Neural progenitor cell (in vitro differentiated cells): ENCODE data around the gene SEC63. TPM values are rescaled to one million over a fixed set of nuclear protein-coding genes. Genes with fewer than 3 reads are reported as not detected.
"Not testable (repeated sequence)": the region's sequence is repeated elsewhere in the genome, so short reads cannot be mapped to it uniquely, and the experiment has no call there.

Experiments
- DNase-seq: peaks from one replicate; pipeline ENCODE4 v3.0.0-alpha.2; 2016; ENCODE audit warnings: low spot score
- H2AFZ ChIP-seq: fragments of 200-600 bp; sonication (generic); replicated peaks from 2 replicates; pipeline ENCODE4 v1.6.1; 2016; ENCODE audit warnings: antibody characterized with exemption
- H3F3A ChIP-seq: fragments of 200-600 bp; sonication (generic); 2 replicates; pipeline ENCODE4 v1.6.1; 2016; ENCODE audit warnings: antibody characterized with exemption, low read depth
- H3K27ac ChIP-seq: fragments of 200-600 bp; sonication (generic); 2 replicates; pipeline ENCODE4 v1.5.1; 2016; ENCODE audit warnings: mild to moderate bottlenecking
- H3K27me3 ChIP-seq: fragments of 200-600 bp; sonication (generic); 2 replicates; pipeline ENCODE4 v1.6.1; 2016; ENCODE audit warnings: mild to moderate bottlenecking, moderate library complexity
- H3K36me3 ChIP-seq: fragments of 200-600 bp; sonication (generic); 2 replicates; pipeline ENCODE4 v1.5.1; 2016
- H3K4me1 ChIP-seq: fragments of 200-600 bp; sonication (generic); 2 replicates; pipeline ENCODE4 v1.6.1; 2016; ENCODE audit warnings: mixed run types
- H3K4me2 ChIP-seq: fragments of 200-600 bp; sonication (generic); 2 replicates; pipeline ENCODE4 v1.6.1; 2016
- H3K4me3 ChIP-seq: fragments of 200-600 bp; sonication (generic); 2 replicates; pipeline ENCODE4 v1.5.1; 2016
- H3K79me2 ChIP-seq: fragments of 200-600 bp; sonication (generic); 2 replicates; pipeline ENCODE4 v1.6.1; 2016; ENCODE audit warnings: low read depth
- H3K9ac ChIP-seq: fragments of 200-600 bp; sonication (generic); 2 replicates; pipeline ENCODE4 v1.6.1; 2016
- H3K9me3 ChIP-seq: fragments of 200-600 bp; sonication (generic); 2 replicates; pipeline ENCODE4 v1.5.1; 2016; ENCODE audit warnings: low read depth
- H4K20me1 ChIP-seq: fragments of 200-600 bp; sonication (generic); 2 replicates; pipeline ENCODE4 v1.6.1; 2016; ENCODE audit warnings: low read depth
- H3K27ac Mint-ChIP-seq: 3 replicates; pipeline ENCODE4 v1.8.0; 2021; ENCODE audit warnings: mixed read lengths
- H3K27me3 Mint-ChIP-seq: 2 replicates; pipeline ENCODE4 v1.8.0; 2022; ENCODE audit warnings: low read depth, mild to moderate bottlenecking, inconsistent platforms, moderate library complexity, mixed read lengths; ENCODE audit not compliant: insufficient read depth
- H3K36me3 Mint-ChIP-seq: 3 replicates; pipeline ENCODE4 v1.8.0; 2021; ENCODE audit warnings: mixed read lengths
- H3K4me1 Mint-ChIP-seq: 3 replicates; pipeline ENCODE4 v1.8.0; 2021; ENCODE audit warnings: mixed read lengths
- H3K4me3 Mint-ChIP-seq: 3 replicates; pipeline ENCODE4 v1.8.0; 2021; ENCODE audit warnings: mild to moderate bottlenecking, moderate library complexity, mixed read lengths
- H3K9me3 Mint-ChIP-seq: 3 replicates; pipeline ENCODE4 v1.8.0; 2020; ENCODE audit warnings: mixed read lengths
- EZH2 ChIP-seq: fragments of 200-600 bp; sonication (generic); IDR thresholded peaks from 2 replicates; pipeline ENCODE4 v1.6.1; 2017; ENCODE audit warnings: antibody characterized with exemption, mild to moderate bottlenecking, moderate library complexity
- EZH2phosphoT487 ChIP-seq: fragments of 200-600 bp; sonication (generic); IDR thresholded peaks from 2 replicates; pipeline ENCODE4 v1.6.1; 2017; ENCODE audit warnings: antibody characterized with exemption
- total RNA-seq: library from RNA; depleted of rRNA; stranded (reverse); fragments of >200 nt; gene quantifications from 2 replicates; pipeline ENCODE4 v1.2.3, GENCODE V29; 2015; ENCODE audit warnings: low replicate concordance
- TF ChIP-seq, protein P1 (sequence below): fragments of 200-600 bp; sonication (generic); IDR thresholded peaks from 2 replicates; pipeline ENCODE4 v1.5.1; 2017; ENCODE audit warnings: antibody characterized with exemption, mild to moderate bottlenecking

The SEC63 gene
- total RNA-seq, 1 donor from 2014 or later = 20.7 TPM

GRCh38 chr6:108002365-108003221, 44.6 kb upstream of the SEC63 start:
- Mint-ChIP-seq H3K9me3 (peaks cover 5% of the 10 kb centered on the region), H3K4me3 (peak overlapping the region; percentile 13)
- no peak overlapping the region for H3K27ac ChIP-seq

GRCh38 chr6:108001696-108002231, 43.8 kb upstream of the SEC63 start:
- Histone ChIP-seq H2AFZ (no peak overlapping the region), H3K4me3 (no peak overlapping the region), H3K27me3 (no peaks in the 10 kb centered on the region), H3F3A (no peaks in the 10 kb centered on the region), H3K27ac (no peak overlapping the region), H3K9me3 (no peaks in the 10 kb centered on the region), H3K79me2 (no peaks in the 10 kb centered on the region), H3K36me3 (no peaks in the 10 kb centered on the region), H4K20me1 (no peaks in the 10 kb centered on the region), H3K4me2 (no peak overlapping the region), H3K9ac (no peak overlapping the region), H3K4me1 (peaks cover 6% of the 10 kb centered on the region)
- no peak overlapping the region for H3K4me3 Mint-ChIP-seq
- DNase-seq = no peak
- TF ChIP-seq, protein P1, sequence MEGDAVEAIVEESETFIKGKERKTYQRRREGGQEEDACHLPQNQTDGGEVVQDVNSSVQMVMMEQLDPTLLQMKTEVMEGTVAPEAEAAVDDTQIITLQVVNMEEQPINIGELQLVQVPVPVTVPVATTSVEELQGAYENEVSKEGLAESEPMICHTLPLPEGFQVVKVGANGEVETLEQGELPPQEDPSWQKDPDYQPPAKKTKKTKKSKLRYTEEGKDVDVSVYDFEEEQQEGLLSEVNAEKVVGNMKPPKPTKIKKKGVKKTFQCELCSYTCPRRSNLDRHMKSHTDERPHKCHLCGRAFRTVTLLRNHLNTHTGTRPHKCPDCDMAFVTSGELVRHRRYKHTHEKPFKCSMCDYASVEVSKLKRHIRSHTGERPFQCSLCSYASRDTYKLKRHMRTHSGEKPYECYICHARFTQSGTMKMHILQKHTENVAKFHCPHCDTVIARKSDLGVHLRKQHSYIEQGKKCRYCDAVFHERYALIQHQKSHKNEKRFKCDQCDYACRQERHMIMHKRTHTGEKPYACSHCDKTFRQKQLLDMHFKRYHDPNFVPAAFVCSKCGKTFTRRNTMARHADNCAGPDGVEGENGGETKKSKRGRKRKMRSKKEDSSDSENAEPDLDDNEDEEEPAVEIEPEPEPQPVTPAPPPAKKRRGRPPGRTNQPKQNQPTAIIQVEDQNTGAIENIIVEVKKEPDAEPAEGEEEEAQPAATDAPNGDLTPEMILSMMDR = no peak
- TF ChIP-seq EZH2 (no peak), EZH2phosphoT487 (no peak)
- no peak overlapping the region for H3K27ac Mint-ChIP-seq
- H3K4me1 Mint-ChIP-seq = peaks cover 24% of the 10 kb centered on the region
- H3K9me3 Mint-ChIP-seq = no peaks in the 10 kb centered on the region
- H3K36me3 Mint-ChIP-seq = no peaks in the 10 kb centered on the region
- H3K27me3 Mint-ChIP-seq = peaks cover 3% of the 10 kb centered on the region

More at GRCh38 chr6:108002365-108003221, 44.6 kb upstream of the SEC63 start:
- Histone ChIP-seq H3K36me3 (no peaks in the 10 kb centered on the region), H3K4me3 (no peak overlapping the region), H4K20me1 (no peaks in the 10 kb centered on the region), H3K9ac (no peak overlapping the region), H2AFZ (no peak overlapping the region), H3F3A (no peaks in the 10 kb centered on the region), H3K4me1 (peaks cover 6% of the 10 kb centered on the region), H3K9me3 (no peaks in the 10 kb centered on the region), H3K79me2 (no peaks in the 10 kb centered on the region), H3K27me3 (no peaks in the 10 kb centered on the region), H3K4me2 (peak overlapping the region; percentile 24)
- H3K4me1 Mint-ChIP-seq = peaks cover 24% of the 10 kb centered on the region
- peak; percentile 12 for DNase-seq
- TF ChIP-seq EZH2phosphoT487 = no peak
- TF ChIP-seq, protein P1 = no peak
- no peak for TF ChIP-seq EZH2
- H3K36me3 Mint-ChIP-seq = no peaks in the 10 kb centered on the region
- peaks cover 3% of the 10 kb centered on the region for H3K27me3 Mint-ChIP-seq
- no peak overlapping the region for H3K27ac Mint-ChIP-seq

- H3K27me3 ChIP-seq, H3K27ac ChIP-seq, H3K79me2 ChIP-seq, H2AFZ ChIP-seq, H3K4me1 ChIP-seq, H3K9me3 ChIP-seq, H3K27me3 Mint-ChIP-seq, H3K4me3 Mint-ChIP-seq, H3K27ac Mint-ChIP-seq, H3K36me3 ChIP-seq, H3K4me3 ChIP-seq, H3K9me3 Mint-ChIP-seq, H3F3A ChIP-seq, H3K36me3 Mint-ChIP-seq, H3K9ac ChIP-seq, H4K20me1 ChIP-seq, H3K4me2 ChIP-seq, DNase-seq: not testable (repeated sequence)
- peaks cover 24% of the 10 kb centered on the region for H3K4me1 Mint-ChIP-seq
Measured at GRCh38 chr6:108000259-108000658, 42.3 kb upstream of the SEC63 start.

GRCh38 chr6:107999341-107999740, 41.3 kb upstream of the SEC63 start:
- DNase-seq = no peak
- Mint-ChIP-seq H3K4me3 (no peak overlapping the region), H3K27ac (no peak overlapping the region), H3K27me3 (peaks cover 3% of the 10 kb centered on the region), H3K4me1 (peaks cover 24% of the 10 kb centered on the region), H3K9me3 (no peaks in the 10 kb centered on the region), H3K36me3 (no peaks in the 10 kb centered on the region)
- Histone ChIP-seq H4K20me1 (no peaks in the 10 kb centered on the region), H3K27me3 (no peaks in the 10 kb centered on the region), H3K9me3 (no peaks in the 10 kb centered on the region), H3K4me3 (no peak overlapping the region), H3K9ac (no peak overlapping the region), H3K4me2 (no peak overlapping the region), H2AFZ (no peak overlapping the region), H3K27ac (no peak overlapping the region), H3K36me3 (no peaks in the 10 kb centered on the region), H3K4me1 (peaks cover 6% of the 10 kb centered on the region), H3K79me2 (no peaks in the 10 kb centered on the region), H3F3A (no peaks in the 10 kb centered on the region)
- TF ChIP-seq, protein P1 = no peak
- TF ChIP-seq EZH2phosphoT487 = no peak
- no peak for TF ChIP-seq EZH2
